IPS DF 6.9 (cell line): ENCODE data around the gene CANT1.
"Not testable (repeated sequence)": the region's sequence is repeated elsewhere in the genome, so short reads cannot be mapped to it uniquely, and the experiment has no call there.

ENCODE experiments used
- DNase-seq: peaks from one replicate; pipeline ENCODE4 v3.0.0-alpha.2; 2013; ENCODE audit warnings: low read depth, low spot score
- H3K27ac ChIP-seq: one replicate; pipeline ENCODE4 v1.5.1; 2013; ENCODE audit warnings: low read length, control low read depth
- H3K27me3 ChIP-seq: 2 replicates; pipeline ENCODE4 v1.6.1; 2013; ENCODE audit warnings: mild to moderate bottlenecking, low read length; ENCODE audit not compliant: control insufficient read depth, insufficient read depth
- H3K36me3 ChIP-seq: 2 replicates; pipeline ENCODE4 v1.6.1; 2013; ENCODE audit warnings: low read length; ENCODE audit not compliant: control insufficient read depth, insufficient read depth
- H3K4me1 ChIP-seq: 2 replicates; pipeline ENCODE4 v1.6.1; 2013; ENCODE audit warnings: low read length; ENCODE audit not compliant: control insufficient read depth, insufficient read depth
- H3K4me3 ChIP-seq: 2 replicates; pipeline ENCODE4 v1.5.1; 2013; ENCODE audit warnings: mild to moderate bottlenecking, low read length
- H3K9me3 ChIP-seq: 2 replicates; pipeline ENCODE4 v1.6.1; 2013; ENCODE audit warnings: low read length, inconsistent platforms; ENCODE audit not compliant: control insufficient read depth, insufficient read depth
- WGBS: extraction: QIAGEN DNeasy Blood & Tissue Kit; methylation state at CpG from one replicate; pipeline ENCODE4 v1.1.7; 2013; ENCODE audit warnings: mixed read lengths, missing lambda C conversion rate; ENCODE audit not compliant: insufficient read length, insufficient coverage; 5-methylcytosine and 5-hydroxymethylcytosine counted together

CANT1 gene

DNA sequence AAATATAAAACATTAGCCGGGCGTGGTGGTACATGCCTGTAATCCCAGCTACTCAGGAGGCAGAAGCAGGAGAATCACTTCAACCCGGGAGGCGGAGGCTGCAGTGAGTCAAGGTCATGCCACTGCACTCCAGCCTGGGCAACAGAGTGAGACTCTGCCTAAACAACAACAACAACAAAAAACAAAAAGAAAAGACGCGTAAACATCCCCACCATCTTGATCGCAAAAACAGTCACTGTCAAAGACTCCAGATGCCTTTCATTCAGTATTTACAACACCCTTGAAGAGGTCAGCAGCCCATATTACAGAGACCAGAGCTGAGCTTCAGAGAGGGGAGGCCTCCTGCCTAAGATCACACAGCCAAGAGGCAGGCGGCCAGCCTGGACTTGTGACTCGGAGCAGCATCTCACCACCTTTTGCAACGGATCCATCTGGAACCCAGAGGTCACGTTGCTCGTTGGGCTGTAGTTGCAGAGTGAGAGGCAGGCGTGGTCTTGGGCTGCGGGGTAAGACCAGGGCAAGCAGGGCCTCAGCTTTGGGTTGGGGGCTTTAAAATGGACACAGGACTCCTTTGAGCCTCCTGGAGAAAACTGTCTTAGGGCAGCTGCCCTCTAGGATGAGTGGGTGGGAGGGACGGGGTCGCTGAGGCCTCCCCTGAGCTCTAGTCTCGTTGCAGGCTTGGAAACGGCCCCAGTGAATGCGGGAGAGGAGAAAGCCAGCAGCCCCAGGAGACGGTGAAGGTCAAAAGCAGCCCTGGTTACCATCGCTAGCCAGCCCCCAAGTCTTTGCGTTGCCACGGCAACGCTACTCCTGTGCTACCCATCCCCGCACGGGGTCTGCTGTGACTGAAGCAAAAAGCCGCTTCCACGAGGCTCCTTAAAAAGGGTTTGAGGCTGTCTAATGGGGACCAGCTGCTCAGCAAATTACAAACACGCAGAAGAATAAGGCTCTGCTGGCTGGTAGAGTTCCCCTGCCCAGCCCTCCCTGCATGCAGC is 55.9 kb downstream of the CANT1 start:
- H3K4me3 ChIP-seq, result no peak overlapping the region
- DNase-seq, result no peak
- no peaks in the 10 kb centered on the region for H3K36me3 ChIP-seq
- H3K27me3 ChIP-seq, result no peaks in the 10 kb centered on the region
- no CpG with 5 or more reads among the region's 29 CpGs for WGBS
- H3K9me3 ChIP-seq, result peaks cover 2% of the 10 kb centered on the region; the same call in 1 of the 2 replicates
- H3K27ac ChIP-seq, result no peak overlapping the region
- no peaks in the 10 kb centered on the region for H3K4me1 ChIP-seq

DNA sequence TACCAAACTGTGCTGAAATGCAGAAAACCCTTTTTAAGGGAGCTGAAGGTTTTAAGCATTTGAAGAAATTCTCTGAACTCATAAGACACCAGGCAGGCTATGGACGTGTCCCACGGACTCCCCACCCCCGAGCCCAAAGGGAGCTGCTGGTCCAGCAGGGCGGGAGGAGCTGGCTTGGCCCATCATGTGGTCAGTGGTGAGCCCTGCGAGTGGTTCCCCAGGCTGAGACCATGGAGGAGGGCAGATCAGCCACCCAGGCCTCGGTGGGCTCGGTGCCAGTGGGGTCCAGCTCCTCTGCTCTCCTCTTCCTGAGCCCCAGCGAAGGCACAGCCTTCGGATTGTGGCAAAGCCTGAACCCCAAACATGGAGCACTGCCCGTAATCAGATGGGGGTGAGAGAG is 56.9 kb downstream of the CANT1 start:
- Histone ChIP-seq H3K9me3 (peaks cover 2% of the 10 kb centered on the region; the same call in 1 of the 2 replicates), H3K4me1 (no peaks in the 10 kb centered on the region), H3K27me3 (no peaks in the 10 kb centered on the region), H3K36me3 (no peaks in the 10 kb centered on the region), H3K27ac (no peak overlapping the region), H3K4me3 (no peak overlapping the region)
- no peak for DNase-seq
- no CpG with 5 or more reads among the region's 10 CpGs for WGBS

DNA sequence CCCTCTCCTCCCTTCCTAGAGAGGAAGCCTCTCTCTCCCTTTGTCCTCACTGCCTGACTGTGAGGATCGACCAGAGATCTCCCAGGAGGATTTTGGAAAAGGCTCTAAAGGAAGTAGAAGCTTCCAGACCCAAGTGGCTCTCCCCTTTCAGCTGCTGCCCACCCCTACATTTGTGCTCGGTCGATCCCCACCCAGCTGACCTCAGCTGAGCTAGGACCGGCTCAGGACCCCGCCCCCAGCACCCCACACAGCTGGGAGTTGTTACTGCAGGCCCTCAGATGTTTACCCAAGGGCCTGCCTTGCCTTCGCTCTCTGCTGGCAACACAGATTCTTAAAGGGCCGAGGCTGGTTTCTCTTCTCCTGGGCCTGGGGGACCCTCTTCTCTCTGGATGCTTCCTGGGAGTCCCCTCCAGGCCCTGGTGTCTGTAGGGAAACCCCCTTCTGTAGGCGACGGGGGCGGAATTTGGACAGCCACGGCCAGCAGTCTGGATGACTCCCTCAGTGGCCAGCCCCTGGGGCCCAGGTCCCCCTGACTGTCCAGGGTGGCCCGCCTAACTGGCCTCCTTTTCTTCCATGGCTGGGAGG is 57.5 kb downstream of the CANT1 start:
- no peak for DNase-seq
- H3K4me3 ChIP-seq, result no peak overlapping the region
- H3K36me3 ChIP-seq, result no peaks in the 10 kb centered on the region
- WGBS, result no CpG with 5 or more reads among the region's 12 CpGs
- H3K9me3 ChIP-seq, result peaks cover 2% of the 10 kb centered on the region; the same call in 1 of the 2 replicates
- H3K27ac ChIP-seq, result no peak overlapping the region
- no peaks in the 10 kb centered on the region for H3K27me3 ChIP-seq
- no peaks in the 10 kb centered on the region for H3K4me1 ChIP-seq

DNA sequence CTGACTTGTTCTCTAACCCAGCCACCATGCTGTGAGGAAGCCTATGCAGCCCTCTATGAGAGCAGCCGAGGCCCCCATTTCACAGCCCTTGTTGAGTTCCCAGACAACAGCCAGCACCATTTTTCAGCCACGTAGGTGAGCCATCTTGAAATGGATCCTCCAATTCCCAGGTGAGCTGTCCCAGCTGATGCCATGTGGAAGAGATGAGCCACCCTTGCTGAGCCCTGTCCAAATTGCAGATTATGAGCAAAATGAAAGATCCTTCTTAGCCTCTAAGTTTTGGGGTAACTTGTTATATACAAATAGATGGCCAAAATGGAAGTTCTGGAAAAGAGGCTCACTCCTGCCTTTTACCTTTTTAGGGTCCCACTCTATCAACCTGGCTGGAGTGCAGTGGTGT is 58.7 kb downstream of the CANT1 start:
- Histone ChIP-seq H3K36me3 (no peaks in the 10 kb centered on the region), H3K27me3 (no peaks in the 10 kb centered on the region), H3K9me3 (peaks cover 2% of the 10 kb centered on the region; the same call in 1 of the 2 replicates), H3K4me1 (no peaks in the 10 kb centered on the region), H3K27ac (no peak overlapping the region), H3K4me3 (no peak overlapping the region)
- WGBS, result no CpG with 5 or more reads among the region's 2 CpGs
- DNase-seq, result no peak

DNA sequence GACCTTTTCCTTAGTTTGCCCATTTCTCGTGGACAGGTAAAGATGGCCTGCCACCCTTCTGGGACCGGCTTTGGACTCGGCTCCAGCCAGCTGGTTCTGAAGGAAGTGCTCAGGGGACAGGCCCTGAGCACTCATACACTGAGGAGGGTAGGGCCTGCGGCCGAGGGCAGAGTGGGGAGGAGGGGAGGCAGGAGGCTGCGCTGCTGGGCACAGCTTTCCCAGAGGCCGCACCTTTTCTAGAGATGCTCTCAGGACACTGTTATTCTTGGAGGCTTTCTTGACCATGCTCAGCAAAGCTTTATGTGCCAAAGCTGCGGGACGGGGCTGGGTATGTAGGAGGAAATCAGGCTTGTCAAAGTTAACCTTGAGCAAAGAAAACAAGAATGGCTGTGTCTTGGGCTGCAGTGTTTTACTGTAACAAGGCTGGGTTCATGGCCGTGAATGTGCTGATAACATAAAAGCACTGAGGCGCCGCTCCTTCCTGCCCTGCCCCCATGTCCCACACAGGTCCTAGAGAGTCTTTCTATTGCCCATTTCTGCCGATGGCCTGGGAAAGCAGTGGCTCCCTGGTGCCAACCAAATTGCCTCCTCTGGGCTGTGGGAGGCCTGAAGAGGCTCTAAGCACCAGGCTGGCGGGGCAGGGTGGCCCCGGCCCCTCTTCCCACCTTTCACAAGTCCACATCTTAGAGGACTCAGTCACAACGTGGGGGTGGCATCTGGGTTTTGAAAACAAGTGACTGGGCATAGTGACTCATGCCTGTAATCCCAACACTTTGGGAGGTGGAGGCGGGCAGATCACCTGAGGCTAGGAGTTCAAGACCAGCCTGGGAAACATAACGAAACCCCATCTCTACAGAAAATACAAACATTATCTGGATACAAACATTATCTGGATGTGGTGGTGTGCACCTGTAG is 62.1 kb downstream of the CANT1 start:
- no peak for DNase-seq
- Histone ChIP-seq H3K27ac (no peak overlapping the region), H3K27me3 (no peaks in the 10 kb centered on the region), H3K36me3 (no peaks in the 10 kb centered on the region), H3K4me1 (no peaks in the 10 kb centered on the region), H3K4me3 (no peak overlapping the region), H3K9me3 (peaks cover 2% of the 10 kb centered on the region; the same call in 1 of the 2 replicates)
- WGBS, result no CpG with 5 or more reads among the region's 18 CpGs

DNA sequence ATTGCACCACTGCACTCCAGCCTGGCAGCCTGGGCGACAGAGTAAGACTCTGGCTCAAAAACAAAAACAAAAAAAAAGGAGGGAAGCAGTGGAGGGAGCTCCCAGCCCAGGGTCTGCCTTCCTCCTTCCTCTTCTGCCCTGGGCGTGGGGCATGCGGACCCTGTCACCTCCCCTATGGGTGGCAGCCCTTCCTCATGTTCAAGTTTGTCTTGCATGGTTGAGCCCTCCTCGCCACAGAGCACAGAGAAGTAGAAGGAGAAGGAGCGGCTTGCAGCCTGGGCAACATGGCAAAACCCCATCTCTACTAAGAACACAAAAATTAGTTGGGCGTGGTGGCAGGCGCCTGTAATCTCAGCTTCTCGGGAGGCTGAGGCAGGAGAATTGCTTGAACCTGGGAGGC is 62.9 kb downstream of the CANT1 start:
- Histone ChIP-seq H3K4me3 (no peak overlapping the region), H3K4me1 (no peaks in the 10 kb centered on the region), H3K9me3 (peaks cover 2% of the 10 kb centered on the region; the same call in 1 of the 2 replicates), H3K36me3 (no peaks in the 10 kb centered on the region), H3K27ac (no peak overlapping the region), H3K27me3 (no peaks in the 10 kb centered on the region)
- DNase-seq, result no peak
- WGBS, result no CpG with 5 or more reads among the region's 8 CpGs

DNA sequence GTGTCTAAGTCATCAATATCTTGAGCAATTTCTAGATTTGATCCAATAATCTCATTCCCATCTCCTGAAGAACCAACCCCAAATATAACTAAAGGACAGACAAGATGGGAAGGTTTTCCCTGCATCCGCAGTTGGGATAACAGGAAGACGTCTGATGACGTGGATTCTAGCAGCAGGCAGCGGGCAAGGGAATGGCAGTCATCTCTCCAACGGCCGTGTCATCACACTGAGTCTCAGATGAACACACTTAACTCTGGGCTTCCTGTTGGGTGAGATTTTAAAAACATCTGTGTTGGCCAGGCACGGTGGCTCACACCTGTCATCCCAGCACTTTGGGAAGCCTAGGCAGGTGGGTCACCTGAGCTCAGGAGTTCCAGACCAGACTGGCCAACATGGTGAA is 63.4 kb downstream of the CANT1 start:
- Histone ChIP-seq H3K4me1 (no peaks in the 10 kb centered on the region), H3K27ac (no peak overlapping the region), H3K36me3 (no peaks in the 10 kb centered on the region), H3K4me3 (no peak overlapping the region), H3K27me3 (no peaks in the 10 kb centered on the region), H3K9me3 (peaks cover 2% of the 10 kb centered on the region; the same call in 1 of the 2 replicates)
- no CpG with 5 or more reads among the region's 7 CpGs for WGBS
- no peak for DNase-seq

DNA sequence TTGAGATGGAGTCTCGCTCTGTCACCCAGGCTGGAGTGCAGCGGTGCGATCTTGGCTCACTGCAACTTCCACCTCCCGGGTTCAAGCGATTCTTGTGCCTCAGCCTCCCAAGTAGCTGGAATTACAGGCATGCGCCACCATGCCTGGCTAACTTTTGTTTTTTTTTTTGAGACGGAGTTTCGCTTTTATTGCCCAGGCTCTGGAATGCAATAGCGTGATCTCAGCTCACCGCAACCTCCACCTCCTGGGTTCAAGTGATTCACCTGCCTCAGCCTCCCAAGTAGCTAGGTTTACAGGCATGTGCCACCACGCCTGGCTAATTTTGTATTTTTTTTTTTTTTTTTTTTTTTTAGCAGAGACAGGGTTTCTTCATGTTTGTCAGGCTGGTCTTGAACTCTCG is 64.1 kb downstream of the CANT1 start:
- H3K27me3 ChIP-seq, H3K4me1 ChIP-seq, H3K36me3 ChIP-seq, H3K4me3 ChIP-seq, DNase-seq, H3K27ac ChIP-seq, H3K9me3 ChIP-seq: not testable (repeated sequence)
- WGBS, result no CpG with 5 or more reads among the region's 12 CpGs

DNA sequence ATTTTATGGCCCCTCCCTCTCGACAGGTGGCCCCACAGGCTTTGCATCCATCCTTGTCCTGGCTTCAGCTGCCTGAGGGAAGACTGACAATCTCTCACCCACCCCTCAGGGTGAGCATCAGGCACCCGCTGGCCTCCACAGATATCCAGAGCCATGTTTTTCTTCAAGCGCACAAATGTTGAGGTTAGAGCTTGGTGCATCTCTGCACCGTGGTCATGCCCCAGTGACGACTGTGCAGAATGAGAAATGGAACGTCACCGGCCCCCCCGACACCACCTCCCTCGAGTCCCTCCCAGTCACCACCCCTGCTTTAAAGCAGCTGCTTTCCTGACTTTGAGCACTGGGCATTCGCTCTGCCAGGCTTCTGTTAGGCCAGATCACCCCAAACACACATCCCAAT is 64.6 kb downstream of the CANT1 start:
- Histone ChIP-seq H3K27ac (no peak overlapping the region), H3K36me3 (no peaks in the 10 kb centered on the region), H3K27me3 (no peaks in the 10 kb centered on the region), H3K4me3 (no peak overlapping the region), H3K9me3 (no peaks in the 10 kb centered on the region; the same call in 1 of the 2 replicates), H3K4me1 (no peaks in the 10 kb centered on the region)
- WGBS, result no CpG with 5 or more reads among the region's 10 CpGs
- DNase-seq, result no peak

DNA sequence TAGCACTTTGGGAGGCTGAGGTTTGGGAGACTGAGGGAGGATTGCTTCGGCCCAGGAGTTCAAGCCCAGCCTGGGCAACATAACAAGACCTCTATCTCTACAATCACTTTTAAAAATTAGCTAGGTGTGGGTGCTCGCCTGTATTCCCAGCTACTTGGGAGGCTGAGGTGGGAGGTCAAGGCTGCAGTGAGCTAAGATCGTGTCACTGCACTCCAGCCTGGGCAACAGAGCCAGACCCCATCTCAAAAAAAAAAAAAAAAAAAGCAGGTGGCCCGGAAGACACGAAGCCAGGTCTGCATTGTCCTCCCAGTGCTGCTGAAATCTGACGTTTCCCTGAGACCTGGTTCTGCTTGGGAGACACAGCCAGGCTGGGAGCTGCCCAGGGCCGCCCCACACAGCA is 65.5 kb downstream of the CANT1 start:
- no peaks in the 10 kb centered on the region; the same call in 1 of the 2 replicates for H3K9me3 ChIP-seq
- no peaks in the 10 kb centered on the region for H3K4me1 ChIP-seq
- no peaks in the 10 kb centered on the region for H3K27me3 ChIP-seq
- no peak overlapping the region for H3K27ac ChIP-seq
- no CpG with 5 or more reads among the region's 7 CpGs for WGBS
- DNase-seq, result no peak
- no peak overlapping the region for H3K4me3 ChIP-seq
- no peaks in the 10 kb centered on the region for H3K36me3 ChIP-seq
